HG03066 (cell line): ENCODE data around the gene STEAP2.
"Not testable (repeated sequence)": the region's sequence is repeated elsewhere in the genome, so short reads cannot be mapped to it uniquely, and the experiment has no call there.

Experiments
- ATAC-seq: cut with Tn5 transposase; IDR thresholded peaks from one replicate; pipeline ENCODE4 v1.9.1; 2021; ENCODE audit warnings: low read depth; ENCODE audit not compliant: unreplicated experiment

Gene STEAP2

GRCh38 chr7:90232430-90232829 is 20.9 kb downstream of the STEAP2 start:
- ATAC-seq, result no peak

GRCh38 chr7:90233569-90233968 is 22.0 kb downstream of the STEAP2 start:
- ATAC-seq, result no peak

GRCh38 chr7:90236721-90237289 is 25.3 kb downstream of the STEAP2 start:
- ATAC-seq, result no peak

GRCh38 chr7:90238022-90238421 is 26.5 kb downstream of the STEAP2 start:
- ATAC-seq, result no peak

- ATAC-seq, result no peak
Measured at GRCh38 chr7:90238583-90238982, 27.0 kb downstream of the STEAP2 start.

- no peak for ATAC-seq
Measured at GRCh38 chr7:90239050-90239449, 27.5 kb downstream of the STEAP2 start.

- ATAC-seq, result no peak
Measured at GRCh38 chr7:90239625-90240228, 28.2 kb downstream of the STEAP2 start.

GRCh38 chr7:90242369-90243168 is 31.0 kb downstream of the STEAP2 start:
- ATAC-seq, result peak; percentile 69

GRCh38 chr7:90243556-90243955 is 32.0 kb downstream of the STEAP2 start:
- ATAC-seq, result no peak

GRCh38 chr7:90244565-90244908 is 33.0 kb downstream of the STEAP2 start:
- ATAC-seq, result peak; percentile 1

GRCh38 chr7:90244909-90245851 is 33.6 kb downstream of the STEAP2 start, which contains the start of gene CFAP69:
TSS of gene CFAP69 (plus strand) at chr7:90245174. CDS start at chr7:90245425, 251 bp downstream.
- peak; percentile 67 for ATAC-seq

GRCh38 chr7:90246171-90246570 is 34.6 kb downstream of the STEAP2 start:
- no peak for ATAC-seq

- no peak for ATAC-seq
Measured at GRCh38 chr7:90248706-90249105, 37.2 kb downstream of the STEAP2 start.

- no peak for ATAC-seq
Measured at GRCh38 chr7:90250601-90251303, 39.2 kb downstream of the STEAP2 start.

GRCh38 chr7:90251304-90251635 is 39.7 kb downstream of the STEAP2 start:
- ATAC-seq, result no peak

- ATAC-seq, result not testable (repeated sequence)
Measured at GRCh38 chr7:90256011-90256410, 44.5 kb downstream of the STEAP2 start.

GRCh38 chr7:90256778-90257177 is 45.2 kb downstream of the STEAP2 start:
- ATAC-seq, result no peak

- ATAC-seq, result no peak
Measured at GRCh38 chr7:90261441-90261840, 49.9 kb downstream of the STEAP2 start.

- peak; percentile 86 for ATAC-seq
Measured at GRCh38 chr7:90262438-90262837, 50.9 kb downstream of the STEAP2 start.

- ATAC-seq, result no peak
Measured at GRCh38 chr7:90266808-90267207, 55.3 kb downstream of the STEAP2 start.
